H1 (cell line): Measurements from ENCODE around the gene PDGFD. TPM values are rescaled to one million over a fixed set of nuclear protein-coding genes. Genes with fewer than 3 reads are reported as not detected.

Source experiments
- CTCF ChIA-PET: fragments of 300-600 bp; sonication (Branson Sonifier 250); formaldehyde crosslinking; loops from one replicate; lab custom pipeline; 2021; ENCODE audit not compliant: partially characterized antibody; lab: Charles Lee
- POLR2A ChIA-PET: fragments of 300-600 bp; sonication (Branson Sonifier 250); formaldehyde crosslinking; loops from one replicate; lab custom pipeline; 2021; ENCODE audit warnings: inconsistent platforms; ENCODE audit not compliant: partially characterized antibody; lab: Charles Lee
- DNase-seq, 2 experiments: peaks; one replicate each; pipeline versions ENCODE4 v3.0.0 to v3.0.0-alpha.2; 2010 to 2022; ENCODE audit warnings: low spot score in 2 of 2, low read depth in 1 of 2, mixed read lengths in 1 of 2
- FAIRE-seq: peaks from 2 replicates; lab custom pipeline; 2011; peaks lifted over from hg19 to GRCh38; lab: Jason Lieb, UNC
- H2AFZ ChIP-seq: 2 replicates; pipeline ENCODE4 v1.8.1; 2012; ENCODE audit warnings: low read length, inconsistent platforms
- H2AK5ac ChIP-seq: 2 replicates; pipeline ENCODE4 v1.6.1; 2013; ENCODE audit warnings: low read depth, low read length
- H2BK120ac ChIP-seq: replicated peaks from 2 replicates; pipeline ENCODE3; 2013; ENCODE audit warnings: low read depth, low read length, inconsistent platforms
- H2BK12ac ChIP-seq: 2 replicates; pipeline ENCODE4 v1.6.1; 2013; ENCODE audit warnings: low read depth, low read length
- H2BK15ac ChIP-seq: 2 replicates; pipeline ENCODE4 v1.6.1; 2013; ENCODE audit warnings: low read length
- H2BK20ac ChIP-seq: 2 replicates; pipeline ENCODE4 v1.6.1; 2013; ENCODE audit warnings: low read length
- H2BK5ac ChIP-seq: 2 replicates; pipeline ENCODE4 v1.6.1; 2013; ENCODE audit warnings: low read depth, low read length
- H3K14ac ChIP-seq: 2 replicates; pipeline ENCODE4 v1.6.1; 2013; ENCODE audit warnings: inconsistent platforms; ENCODE audit not compliant: insufficient read length
- H3K18ac ChIP-seq: 2 replicates; pipeline ENCODE4 v1.6.1; 2013; ENCODE audit warnings: low read length; ENCODE audit errors: extremely low read depth
- H3K23ac ChIP-seq: 2 replicates; pipeline ENCODE4 v1.6.1; 2013; ENCODE audit warnings: inconsistent platforms; ENCODE audit not compliant: insufficient read length
- H3K23me2 ChIP-seq: 2 replicates; pipeline ENCODE4 v1.6.1; 2013; ENCODE audit warnings: low read depth, low read length
- H3K27ac ChIP-seq: 2 replicates; pipeline ENCODE4 v1.6.1; 2011; ENCODE audit warnings: low read depth, low read length, inconsistent platforms
- H3K27me3 ChIP-seq, 4 experiments: replicated peaks in 1 of 4; 1 replicate in 1 of 4; 2 replicates in 3 of 4; pipeline versions ENCODE4 v1.6.1 to v1.8.1; 2011 to 2013; ENCODE audit warnings: low read length in 3 of 4, mild to moderate bottlenecking in 3 of 4, inconsistent platforms in 2 of 4, mixed read lengths in 2 of 4, moderate library complexity in 1 of 4; ENCODE audit not compliant: control insufficient read depth in 3 of 4, insufficient read depth in 3 of 4; ENCODE audit errors: extremely low read depth in 1 of 4
- H3K36me3 ChIP-seq, 4 experiments: 2 replicates each; pipeline versions ENCODE4 v1.6.1 to v1.8.1; 2011 to 2013; ENCODE audit warnings: mild to moderate bottlenecking in 4 of 4, low read length in 3 of 4, moderate library complexity in 2 of 4, control low read depth in 1 of 4, inconsistent platforms in 1 of 4; ENCODE audit not compliant: insufficient read depth in 4 of 4, control insufficient read depth in 2 of 4
- H3K4ac ChIP-seq: replicated peaks from 2 replicates; pipeline ENCODE3; 2013; ENCODE audit warnings: low read length, low read depth, mixed read lengths, inconsistent platforms; ENCODE audit not compliant: insufficient read length
- H3K4me1 ChIP-seq, 4 experiments: replicated peaks in 1 of 4; 1 replicate in 1 of 4; 2 replicates in 3 of 4; pipeline versions ENCODE4 v1.6.1 to v1.8.1; 2011 to 2013; ENCODE audit warnings: low read length in 3 of 4, inconsistent platforms in 2 of 4, mixed read lengths in 1 of 4; ENCODE audit not compliant: insufficient read depth in 4 of 4, control insufficient read depth in 3 of 4
- H3K4me2 ChIP-seq, 2 experiments: 2 replicates each; pipeline versions ENCODE4 v1.6.1 to v1.8.1; 2011 to 2013; ENCODE audit warnings: low read depth in 2 of 2, low read length in 2 of 2, control low read depth in 1 of 2, inconsistent platforms in 1 of 2, mild to moderate bottlenecking in 1 of 2; ENCODE audit not compliant: insufficient read depth in 1 of 2
- H3K4me3 ChIP-seq, 4 experiments: fragments of 200-600, 300-600 bp in 1 of 4; sonication (generic), shearing (Covaris generic), sonication (Bioruptor Twin) in 1 of 4; 2 replicates each; pipeline versions ENCODE4 v1.5.1 to v1.8.1; 2011 to 2016; ENCODE audit warnings: low read length in 4 of 4, low read depth in 3 of 4, control low read depth in 2 of 4, inconsistent platforms in 2 of 4, mild to moderate bottlenecking in 2 of 4, mixed read lengths in 1 of 4, moderate library complexity in 1 of 4; ENCODE audit not compliant: insufficient read depth in 2 of 4; ENCODE audit errors: extremely low read depth in 1 of 4
- H3K56ac ChIP-seq: replicated peaks from 2 replicates; pipeline ENCODE3; 2013; ENCODE audit warnings: low read depth, mild to moderate bottlenecking, mixed read lengths, low read length, inconsistent platforms; ENCODE audit not compliant: insufficient read length
- H3K79me1 ChIP-seq: 2 replicates; pipeline ENCODE4 v1.6.1; 2013; ENCODE audit warnings: low read depth, low read length, control low read depth
- H3K79me2 ChIP-seq, 2 experiments: 2 replicates each; pipeline versions ENCODE4 v1.6.1 to v1.8.1; 2012 to 2013; ENCODE audit warnings: low read length in 2 of 2, mild to moderate bottlenecking in 2 of 2, inconsistent platforms in 1 of 2; ENCODE audit not compliant: insufficient read depth in 2 of 2, control insufficient read depth in 1 of 2
- H3K9ac ChIP-seq, 4 experiments: replicated peaks in 1 of 4; 1 replicate in 1 of 4; 2 replicates in 3 of 4; pipeline versions ENCODE4 v1.6.1 to v1.8.1; 2011 to 2013; ENCODE audit warnings: low read depth in 3 of 4, low read length in 3 of 4, control low read depth in 2 of 4, mild to moderate bottlenecking in 2 of 4, moderate library complexity in 2 of 4, inconsistent platforms in 1 of 4; ENCODE audit errors: extremely low read depth in 1 of 4
- H3K9me3 ChIP-seq, 2 experiments: 2 replicates each; pipeline versions ENCODE4 v1.6.1 to v1.8.1; 2012 to 2013; ENCODE audit warnings: mild to moderate bottlenecking in 2 of 2, moderate library complexity in 2 of 2, control low read depth in 1 of 2, inconsistent platforms in 1 of 2, low read depth in 1 of 2, low read length in 1 of 2, mixed read lengths in 1 of 2; ENCODE audit not compliant: insufficient read depth in 2 of 2
- H4K20me1 ChIP-seq, 2 experiments: replicated peaks in 1 of 2; 2 replicates each; pipeline versions ENCODE3 to v1.8.1; 2011 to 2013; ENCODE audit warnings: inconsistent platforms in 2 of 2, low read length in 2 of 2, mild to moderate bottlenecking in 1 of 2; ENCODE audit not compliant: insufficient read depth in 2 of 2, control insufficient read depth in 1 of 2
- H4K5ac ChIP-seq: 2 replicates; pipeline ENCODE4 v1.6.1; 2013; ENCODE audit warnings: low read length, low read depth, mixed read lengths, inconsistent platforms; ENCODE audit not compliant: insufficient read length
- H4K8ac ChIP-seq: 2 replicates; pipeline ENCODE4 v1.8.0; 2013; ENCODE audit warnings: mild to moderate bottlenecking, moderate library complexity, low read length, inconsistent platforms; ENCODE audit not compliant: insufficient read depth; ENCODE audit errors: extremely low read depth
- H4K91ac ChIP-seq: replicated peaks from 2 replicates; pipeline ENCODE3; 2013; ENCODE audit warnings: low read length, mixed read lengths, inconsistent platforms; ENCODE audit not compliant: insufficient read length
- ATF2 ChIP-seq: IDR thresholded peaks from 2 replicates; pipeline ENCODE4 v1.6.1; 2012; ENCODE audit warnings: low read length, inconsistent platforms
- ATF3 ChIP-seq: IDR thresholded peaks from 2 replicates; pipeline ENCODE4 v1.6.1; 2011; ENCODE audit warnings: low read depth, mild to moderate bottlenecking, low read length; ENCODE audit not compliant: insufficient read depth
- EGR1 ChIP-seq: IDR thresholded peaks from 2 replicates; pipeline ENCODE4 v1.6.1; 2011; ENCODE audit warnings: low read depth, low read length, borderline replicate concordance
- FOSL1 ChIP-seq: IDR thresholded peaks from 2 replicates; pipeline ENCODE4 v1.6.1; 2011; ENCODE audit warnings: mild to moderate bottlenecking, low read depth, low read length, moderate library complexity; ENCODE audit not compliant: insufficient read depth
- GTF2F1 ChIP-seq: IDR thresholded peaks from 2 replicates; pipeline ENCODE4 v1.6.1; 2012; ENCODE audit warnings: low read depth, low read length, improper control_type of control experiment, borderline replicate concordance
- JUND ChIP-seq: IDR thresholded peaks from 2 replicates; pipeline ENCODE4 v1.6.1; 2011; ENCODE audit warnings: mild to moderate bottlenecking, improper control_type of control experiment, low read length
- POU5F1 ChIP-seq: IDR thresholded peaks from 2 replicates; pipeline ENCODE4 v1.6.1; 2011; ENCODE audit warnings: low read depth, mild to moderate bottlenecking, low read length, moderate library complexity
- RAD21 ChIP-seq, 2 experiments: IDR thresholded peaks in 1 of 2; conservative IDR thresholded peaks in 1 of 2; 2 replicates each; pipeline ENCODE4 v1.6.1; 2011; ENCODE audit warnings: low read depth in 2 of 2, low read length in 2 of 2, improper control_type of control experiment in 1 of 2, inconsistent platforms in 1 of 2, mild to moderate bottlenecking in 1 of 2, moderate library complexity in 1 of 2
- SUZ12 ChIP-seq: fragments of 200-600 bp; sonication (generic); IDR thresholded peaks from 2 replicates; pipeline ENCODE4 v1.6.1; 2012; ENCODE audit warnings: mild to moderate bottlenecking, inconsistent platforms, low read length, moderate library complexity, mixed read lengths
- WGBS, 2 experiments: shearing (Covaris generic) in 1 of 2; methylation state at CpG; one replicate each; pipeline versions ENCODE4 v1.1.6 to v1.1.7; 2013 to 2015; ENCODE audit warnings: low lambda C conversion rate in 2 of 2, mixed read lengths in 2 of 2, inconsistent platforms in 1 of 2, low coverage in 1 of 2, missing lambda C conversion rate in 1 of 2; ENCODE audit not compliant: insufficient replicate concordance in 2 of 2, insufficient coverage in 1 of 2, insufficient read length in 1 of 2; ENCODE audit errors: extremely low coverage in 1 of 2, missing lambda C conversion rate in 1 of 2; 5-methylcytosine and 5-hydroxymethylcytosine counted together
- polyA plus RNA-seq, 7 experiments: library from polyadenylated mRNA; depleted of rRNA in 3 of 7; stranded (reverse) in 5 of 7; unstranded in 2 of 7; fragments of >200 nt in 5 of 7; fragments of 200-250 nt in 2 of 7; gene quantifications; 1 replicate in 5 of 7; 2 replicates in 1 of 7; 4 replicates in 1 of 7; pipeline versions ENCODE4 v1.2.1 to v1.2.3, GENCODE V29; 2011 to 2013; ENCODE audit warnings: missing spikeins in 2 of 7, mixed read lengths in 2 of 7
- total RNA-seq: library from RNA; stranded (reverse); fragmentation: NEBNext Ultra II Directional; extraction: Animal tissue kit (Norgen Biotek cat#: 25700); gene quantifications from 2 replicates; pipeline ENCODE4 v1.2.1, GENCODE V29; 2021

The PDGFD gene
- total and polyA plus RNA-seq, 2 of the 8 experiments (the other 6 are each of a cell fraction or from before 2014, with no cell fraction given), result 1.1 to 3.9 TPM

- H4K20me1 ChIP-seq, result no peaks in the 10 kb centered on the region
- no peaks in the 10 kb centered on the region for H3K23me2 ChIP-seq
- no peak overlapping the region for H2BK12ac ChIP-seq
- H2BK20ac ChIP-seq, result no peak overlapping the region
- FAIRE-seq, result no peak
- no peak overlapping the region for H3K23ac ChIP-seq
- no peaks in the 10 kb centered on the region for H3K36me3 ChIP-seq
- H3K79me1 ChIP-seq, result no peaks in the 10 kb centered on the region
- no peaks in the 10 kb centered on the region for H3K9me3 ChIP-seq
- H3K56ac ChIP-seq, result no peak overlapping the region
- H2BK120ac ChIP-seq, result no peak overlapping the region
- H4K5ac ChIP-seq, result no peak overlapping the region
- no peak overlapping the region for H3K14ac ChIP-seq
- H3K4me3 ChIP-seq, result no peak overlapping the region
- no peak overlapping the region for H4K91ac ChIP-seq
- no peak overlapping the region for H2AFZ ChIP-seq
- no peak overlapping the region for H4K8ac ChIP-seq
- H3K27me3 ChIP-seq, result no peaks in the 10 kb centered on the region
- no peak overlapping the region for H3K9ac ChIP-seq
- H2AK5ac ChIP-seq, result no peak overlapping the region
- no peaks in the 10 kb centered on the region for H3K79me2 ChIP-seq
- no peak overlapping the region for H2BK15ac ChIP-seq
- no peak overlapping the region for H3K27ac ChIP-seq
- no peaks in the 10 kb centered on the region for H3K4me1 ChIP-seq
- ChIA-PET CTCF (interaction anchor here (2.9 kb wide), 1 partner anchor 17 kb away, joined by 11 read pairs; no protein-coding TSS in a partner anchor), POLR2A (no interaction called here)
- WGBS, 2 experiments, result 100% methylated on average over 2 of the region's 2 CpGs; no CpG with 5 or more reads in 1 of the 2 experiments
- no peak overlapping the region for H2BK5ac ChIP-seq
- H3K4me2 ChIP-seq, result no peak overlapping the region
- no peak overlapping the region for H3K18ac ChIP-seq
- TF ChIP-seq POU5F1 (no peak), SUZ12 (no peak), EGR1 (no peak), FOSL1 (no peak), GTF2F1 (no peak), JUND (no peak), ATF3 (no peak), RAD21 (IDR thresholded peaks at IDR 0.05 in 1 of 2, conservative IDR thresholded peaks at IDR 0.05 in 1 of 2; ENCODE audit: low read depth in 2 of 2, low read length in 2 of 2) (no peak), ATF2 (no peak)
- no peak overlapping the region for H3K4ac ChIP-seq
- no peak for DNase-seq
These were observed 216.4 kb downstream of the PDGFD start for GRCh38 chr11:103947546-103947919.
